GM19238 (cell line): ENCODE data around the gene ANO8.

ENCODE experiments used
- DNase-seq: peaks from one replicate; pipeline ENCODE4 v3.0.0; 2011; ENCODE audit warnings: low spot score; ENCODE audit not compliant: insufficient read length

Gene ANO8

GRCh38 chr19:17329366-17330261, 5.0 kb downstream of the ANO8 start:
- no peak for DNase-seq

DNA sequence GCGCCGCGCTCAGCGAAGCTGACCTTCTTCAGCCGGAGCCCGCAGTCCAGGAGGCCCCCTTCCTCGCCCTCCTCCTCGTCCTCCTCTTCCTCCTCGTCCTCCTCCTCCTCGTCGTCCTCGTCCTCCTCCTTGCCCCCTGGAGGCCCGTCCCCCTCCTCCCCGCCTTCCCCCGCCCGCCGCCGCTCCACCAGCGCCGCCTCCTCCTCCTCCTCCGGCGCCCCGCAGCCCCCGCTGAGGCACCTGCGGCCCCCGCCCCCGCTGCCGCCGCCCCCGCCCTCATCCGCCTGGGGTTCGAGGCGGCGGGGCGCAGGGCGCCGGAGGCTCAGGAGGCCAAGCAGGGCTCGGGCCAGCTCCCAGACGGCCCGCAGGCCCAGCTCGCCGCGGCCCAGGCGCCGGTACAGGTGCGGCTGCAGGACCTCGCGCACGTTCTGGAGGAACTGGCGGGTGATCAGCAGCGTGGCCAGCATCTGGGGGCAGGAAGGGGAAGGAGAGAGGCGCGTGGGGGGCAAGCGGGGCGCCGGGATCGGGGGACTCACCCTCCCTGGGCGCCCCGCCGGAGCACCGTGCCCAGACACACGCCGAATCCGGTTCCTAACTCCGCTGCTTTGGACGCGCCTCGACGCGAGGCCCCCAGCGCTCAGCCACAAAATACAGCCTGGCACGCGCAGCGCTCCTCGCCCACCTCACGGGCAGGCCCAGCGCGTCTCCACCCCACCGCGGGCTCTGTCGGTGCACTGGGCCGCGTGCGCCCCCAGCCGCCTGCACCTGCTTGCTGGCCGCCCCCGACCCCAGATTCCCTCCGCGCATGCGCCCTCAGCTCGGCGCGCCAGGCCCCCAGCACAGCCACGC, 5.9 kb downstream of the ANO8 start:
- DNase-seq = no peak

DNA sequence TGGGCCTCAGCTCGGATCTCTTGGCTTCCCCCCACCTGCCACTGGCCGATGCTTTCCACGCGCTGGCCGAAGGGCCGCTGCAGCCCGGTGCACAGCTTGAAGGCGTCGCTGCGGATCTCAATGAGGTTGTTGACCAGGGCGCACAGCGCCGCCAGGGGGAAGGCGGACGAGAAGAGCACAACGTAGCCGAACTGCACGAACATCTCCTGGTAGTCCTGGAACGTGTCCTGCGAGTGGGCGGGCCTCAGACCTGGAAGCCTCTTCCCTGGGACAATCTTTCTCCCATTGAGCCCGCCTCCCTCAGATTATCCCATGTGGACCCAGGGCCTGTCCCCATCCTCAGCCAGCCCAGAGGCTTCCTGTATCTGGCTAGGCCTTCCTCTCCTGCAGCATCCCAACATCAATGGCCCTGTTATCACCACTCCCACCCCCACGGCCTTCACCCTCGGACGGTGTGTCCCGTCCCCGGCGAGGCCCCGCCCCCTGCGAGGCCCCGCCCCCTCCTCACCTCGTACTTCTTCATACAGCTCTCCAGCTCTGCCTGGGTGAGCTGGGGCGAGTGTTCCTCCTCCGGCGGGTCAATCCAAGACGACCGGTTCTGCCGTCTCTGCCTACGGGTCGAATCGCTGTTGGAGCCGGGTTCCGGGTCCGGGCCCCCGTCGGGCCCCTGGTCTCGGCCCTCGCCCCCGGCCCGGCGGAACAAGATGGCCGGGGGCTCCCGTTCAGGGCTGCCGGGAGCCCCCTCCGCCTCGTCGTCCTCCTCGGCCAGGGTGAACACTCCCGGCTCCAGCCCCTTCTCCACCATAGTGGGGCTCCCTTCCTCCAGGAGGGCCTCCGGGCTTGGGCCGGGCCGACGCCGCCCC, 6.8 kb downstream of the ANO8 start:
- peak; percentile 86 for DNase-seq

DNA sequence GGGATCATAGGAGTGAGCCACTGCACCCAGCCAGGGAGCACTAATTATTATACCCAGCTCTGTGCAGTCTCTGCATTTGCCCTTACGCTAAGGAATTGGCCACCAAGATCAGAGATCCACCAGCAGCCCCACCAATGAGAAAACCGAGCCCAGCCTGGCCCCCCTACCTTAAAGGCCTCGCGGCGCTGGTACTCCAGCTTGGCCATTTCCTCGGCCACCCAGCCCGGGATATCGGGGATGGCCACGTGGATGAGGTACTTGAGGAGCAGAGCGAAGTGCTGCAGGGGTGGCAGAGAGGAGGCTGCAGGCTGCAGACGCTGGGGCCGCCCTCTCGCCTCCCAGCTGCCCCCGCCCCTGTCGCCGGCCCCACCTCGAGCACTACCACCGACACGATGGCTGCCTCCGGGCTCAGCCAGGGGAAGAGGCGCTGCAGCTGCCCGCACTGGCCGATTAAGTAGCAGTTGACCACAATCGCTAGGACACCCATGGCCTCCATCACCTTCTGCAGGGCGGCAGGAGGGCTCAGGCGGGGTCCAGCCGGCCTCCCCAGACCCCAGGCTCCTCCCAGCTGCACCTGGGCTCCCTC, 7.5 kb downstream of the ANO8 start:
- DNase-seq = no peak

- no peak for DNase-seq
Measured at GRCh38 chr19:17326595-17326966, 8.1 kb downstream of the ANO8 start.

GRCh38 chr19:17325881-17326594, 8.6 kb downstream of the ANO8 start:
- DNase-seq = no peak

- no peak for DNase-seq
Measured at GRCh38 chr19:17325133-17325532, 9.5 kb downstream of the ANO8 start.

- DNase-seq = no peak
Measured at GRCh38 chr19:17324357-17325114, 10.1 kb downstream of the ANO8 start.

DNA sequence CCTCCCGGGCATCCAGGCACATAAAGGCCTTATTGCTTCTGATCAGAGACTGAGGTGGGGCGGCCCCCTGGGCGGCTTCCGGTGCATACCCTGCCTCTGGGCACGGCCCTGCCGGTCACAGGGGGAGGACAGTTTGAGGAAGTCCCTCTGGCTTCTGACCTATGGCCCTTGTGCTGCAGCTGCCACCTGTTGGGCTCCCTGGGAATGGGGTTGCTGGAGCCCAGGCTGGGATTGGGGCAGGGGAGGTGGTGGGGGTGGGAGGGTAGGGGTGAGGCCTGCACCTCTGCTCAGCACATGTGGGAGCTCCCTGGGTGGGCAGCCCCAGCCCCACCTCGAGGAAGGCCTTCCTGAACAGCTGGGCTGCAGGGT, 10.7 kb downstream of the ANO8 start:
- no peak for DNase-seq

DNA sequence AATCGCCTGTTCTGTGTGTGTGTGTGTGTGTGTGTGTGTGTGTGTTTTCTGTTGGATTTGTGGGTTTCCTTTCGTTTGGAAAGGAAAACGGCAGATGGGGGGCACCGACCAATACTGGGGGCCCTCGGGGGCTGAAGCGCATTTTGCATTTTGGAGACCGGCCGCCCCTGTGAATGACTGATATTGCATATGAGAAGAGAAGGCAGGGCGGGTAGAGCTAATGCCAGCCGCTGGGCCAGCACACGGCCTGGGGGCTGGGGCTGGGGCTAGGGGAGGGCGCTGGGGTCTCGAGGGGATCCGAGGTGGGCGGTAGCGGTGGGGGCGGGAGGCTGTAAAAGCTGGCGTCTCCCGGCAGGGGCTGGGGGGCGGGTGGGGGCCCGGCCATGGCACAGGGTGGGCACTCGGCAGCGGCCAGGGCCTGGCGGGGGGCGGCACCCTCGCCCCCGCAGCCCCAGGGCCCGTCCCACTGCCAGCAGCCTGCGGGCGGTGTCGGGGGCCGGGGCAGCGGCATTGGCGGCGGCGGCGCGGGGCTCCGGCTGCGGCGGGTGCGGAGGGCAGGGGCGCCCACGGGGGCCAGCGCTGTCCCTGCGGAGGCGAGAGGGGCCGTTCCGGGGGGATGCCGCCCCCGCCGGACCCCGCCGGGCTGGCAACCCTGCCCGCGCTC, 11.2 kb downstream of the ANO8 start:
- no peak for DNase-seq

- no peak for DNase-seq
Measured at GRCh38 chr19:17322854-17323253, 11.8 kb downstream of the ANO8 start.

GRCh38 chr19:17321655-17322489, 12.8 kb downstream of the ANO8 start:
- DNase-seq = no peak

GRCh38 chr19:17320435-17320834, 14.2 kb downstream of the ANO8 start:
- DNase-seq = no peak

GRCh38 chr19:17319473-17320238, 15.0 kb downstream of the ANO8 start:
- DNase-seq = no peak

DNA sequence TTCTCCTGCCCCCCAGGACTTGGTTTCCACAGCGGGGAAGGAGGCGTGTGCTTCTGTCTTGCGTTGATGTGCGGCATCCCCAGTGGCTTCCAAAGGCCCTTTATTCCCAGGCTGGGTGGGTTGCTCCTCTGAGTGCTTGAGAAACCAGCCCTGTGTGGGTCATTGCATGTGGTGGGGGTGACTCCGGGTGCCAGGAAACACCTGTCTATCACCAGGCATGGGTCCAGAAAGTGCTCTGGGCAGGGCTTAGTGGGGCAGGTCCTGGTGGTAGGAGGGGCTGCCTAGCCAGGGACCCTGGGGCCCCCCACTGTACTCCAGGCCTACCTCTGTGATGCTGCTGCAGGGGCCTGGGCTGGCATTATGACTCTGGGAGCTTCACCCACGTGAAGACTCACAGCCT, 15.7 kb downstream of the ANO8 start:
- no peak for DNase-seq

DNA sequence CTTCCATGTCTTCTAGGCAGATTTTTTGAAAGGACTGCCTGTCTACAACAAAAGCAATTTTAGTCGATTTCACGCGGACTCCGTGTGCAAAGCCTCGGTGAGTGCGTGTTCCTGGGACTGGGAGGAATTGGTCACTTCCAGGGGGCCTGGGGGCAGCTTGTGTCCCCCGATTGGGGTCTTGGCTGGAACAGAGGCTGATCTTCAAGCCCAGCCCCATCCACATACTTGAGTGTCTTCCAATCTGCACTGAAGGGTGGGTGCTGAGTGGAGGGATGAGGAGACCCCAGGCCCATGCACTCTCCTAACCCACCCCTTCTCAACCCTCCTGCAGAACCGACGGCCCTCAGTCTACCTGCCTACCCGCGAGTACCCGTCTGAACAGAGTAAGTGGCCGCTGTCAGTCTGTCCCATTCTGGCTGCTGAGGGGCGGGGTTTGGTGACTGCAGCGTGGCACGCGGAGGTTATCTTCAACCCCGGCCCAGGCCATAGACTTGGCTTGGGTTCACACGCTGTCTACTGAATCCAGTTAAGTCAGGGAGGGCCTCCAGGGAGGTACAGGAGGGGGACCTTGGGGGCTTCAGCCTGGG, 20.6 kb downstream of the ANO8 start:
- DNase-seq = no peak
